AG08395 (cell line): ENCODE data around the gene FBXL20.
"Not testable (repeated sequence)": the region's sequence is repeated elsewhere in the genome, so short reads cannot be mapped to it uniquely, and the experiment has no call there.

Experiments used
- DNase-seq: peaks from one replicate; pipeline ENCODE4 v3.0.0; 2012; ENCODE audit warnings: mixed read lengths, low spot score

The FBXL20 gene

DNA sequence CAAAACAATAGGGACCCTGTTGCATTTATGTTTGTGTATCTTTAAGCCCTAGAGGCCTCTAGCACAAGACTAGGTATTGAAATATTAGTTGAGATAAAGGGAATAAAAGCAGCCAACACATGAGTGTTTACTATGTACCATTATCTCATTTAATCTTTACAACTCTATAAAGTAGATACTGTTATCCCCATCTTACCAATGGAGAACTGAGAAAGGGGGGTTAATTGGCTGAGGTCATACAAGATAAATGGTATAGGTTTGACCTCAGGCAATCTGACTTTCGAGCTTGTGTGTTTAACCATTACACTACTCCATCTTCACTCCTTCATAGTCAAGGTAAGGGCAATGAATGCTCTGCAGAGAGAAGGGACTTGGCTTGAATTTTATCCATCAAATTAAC is 149.4 kb downstream of the FBXL20 start:
- no peak for DNase-seq

DNA sequence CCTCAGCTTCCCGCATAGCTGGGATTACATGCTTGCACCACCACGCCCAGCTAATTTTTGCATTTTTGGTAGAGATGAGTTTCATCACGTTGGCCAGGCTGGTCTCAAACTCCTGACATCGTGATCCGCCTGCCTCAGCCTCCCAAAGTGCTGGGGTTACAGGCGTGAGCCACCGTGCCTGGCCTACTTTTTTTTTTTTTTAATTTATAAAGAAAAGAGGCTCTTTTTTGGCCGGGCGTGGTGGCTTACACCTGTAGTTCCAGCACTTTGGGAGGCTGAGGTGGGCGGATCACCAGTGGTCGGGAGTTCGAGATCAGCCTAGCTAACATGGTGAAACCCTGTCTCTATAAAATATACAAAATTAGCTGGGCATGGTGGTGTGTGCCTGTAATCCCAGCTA is 151.3 kb downstream of the FBXL20 start:
- not testable (repeated sequence) for DNase-seq

GRCh38 chr17:39246274-39246673 is 155.2 kb downstream of the FBXL20 start:
- DNase-seq = no peak

DNA sequence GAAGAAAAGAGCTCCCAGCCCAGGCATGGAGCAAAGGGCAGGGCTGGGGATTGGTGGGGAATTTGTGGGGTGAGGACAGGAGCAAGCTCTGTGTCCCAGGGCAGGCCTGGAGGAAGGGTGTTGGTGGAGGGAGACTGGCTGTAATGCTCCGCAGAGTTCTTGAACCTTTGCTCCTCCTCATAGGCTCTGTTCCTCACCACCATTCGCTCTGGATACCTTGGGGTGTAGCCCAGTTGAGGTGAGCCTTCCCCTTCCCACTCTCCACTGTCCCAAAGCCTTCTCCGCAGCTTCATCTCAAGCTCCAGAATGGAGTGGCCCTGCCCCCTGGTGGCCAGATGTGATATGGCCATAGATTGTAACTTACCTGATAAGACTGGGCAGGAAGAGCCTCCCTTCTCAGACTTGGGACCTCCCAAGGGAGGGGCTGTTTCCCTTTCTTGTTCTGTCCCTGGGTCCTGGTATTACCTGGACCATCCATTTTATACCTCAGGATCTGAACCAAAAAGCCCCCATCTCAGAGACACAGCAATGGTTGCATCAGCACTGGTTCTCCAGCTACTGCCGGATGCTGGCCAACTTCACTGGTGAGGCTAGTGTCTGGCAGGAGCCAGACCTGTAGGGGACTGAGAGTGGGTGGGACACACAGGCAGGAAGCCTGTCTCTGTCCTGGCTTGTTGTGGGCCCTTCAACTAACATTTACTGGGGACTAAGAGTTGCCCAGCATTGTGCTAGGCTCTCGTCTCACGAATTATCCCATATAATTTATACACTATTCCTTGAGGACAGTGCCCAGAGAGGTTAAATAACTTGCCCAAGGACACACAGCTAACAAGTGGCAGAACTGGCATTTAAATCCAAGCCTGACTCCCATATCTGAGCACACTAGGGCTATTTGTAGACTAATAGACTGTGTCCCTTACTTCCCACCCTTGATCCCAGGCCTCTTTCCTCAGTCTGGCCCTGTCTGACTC is 156.5 kb downstream of the FBXL20 start:
- DNase-seq = peak; percentile 82

- DNase-seq = peak; percentile 15
Measured at GRCh38 chr17:39244016-39244599, 157.3 kb downstream of the FBXL20 start.

DNA sequence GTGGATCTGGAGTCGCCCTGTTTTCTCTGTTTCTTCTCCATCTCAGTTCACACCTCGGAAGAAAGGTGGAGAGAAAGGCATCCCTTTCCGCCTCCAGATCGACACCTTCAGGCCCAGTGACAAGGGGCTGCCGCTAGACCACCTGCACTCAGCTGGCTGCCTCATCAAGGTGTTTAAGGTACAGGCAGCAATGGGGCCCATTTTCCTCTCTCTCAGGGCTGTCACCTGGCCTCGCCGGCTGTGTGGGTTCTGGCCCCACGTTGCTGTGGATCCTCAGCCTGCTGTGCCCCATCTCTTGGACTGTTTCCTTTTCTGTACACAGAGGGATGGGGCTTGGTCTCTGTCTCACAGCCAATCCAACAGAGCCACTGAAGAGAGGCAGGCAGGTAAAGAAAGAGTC is 158.3 kb downstream of the FBXL20 start:
- DNase-seq = no peak

GRCh38 chr17:39240631-39241030 is 160.8 kb downstream of the FBXL20 start:
- DNase-seq = no peak

GRCh38 chr17:39239640-39240314 is 161.6 kb downstream of the FBXL20 start:
- no peak for DNase-seq

GRCh38 chr17:39238311-39238972 is 163.0 kb downstream of the FBXL20 start:
- DNase-seq = peak; percentile 43

- no peak for DNase-seq
Measured at GRCh38 chr17:39237586-39237985, 163.8 kb downstream of the FBXL20 start.

DNA sequence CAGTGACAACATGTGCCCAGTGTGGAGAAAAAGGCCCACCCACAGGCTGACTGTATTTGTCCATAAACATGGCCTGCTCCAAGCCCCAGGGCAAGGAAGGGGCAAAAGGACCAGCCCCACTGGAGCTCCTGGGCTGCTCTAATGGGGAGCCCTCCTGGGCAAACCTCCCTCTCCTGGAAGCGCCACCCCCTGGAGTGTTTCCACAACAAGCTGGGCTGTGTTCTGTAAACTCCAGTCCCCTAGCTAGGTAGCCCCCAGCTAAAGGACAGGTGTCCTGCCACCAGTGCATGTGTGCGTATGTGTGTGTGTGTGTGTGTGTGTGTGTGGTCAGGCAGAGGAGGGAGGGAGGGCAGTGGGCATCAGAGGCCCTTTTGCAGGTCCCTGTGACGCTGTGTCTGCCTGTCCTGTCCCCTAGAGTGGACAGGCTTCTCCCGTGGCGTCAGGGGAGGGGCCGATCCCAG is 164.4 kb downstream of the FBXL20 start:
- DNase-seq = no peak

DNA sequence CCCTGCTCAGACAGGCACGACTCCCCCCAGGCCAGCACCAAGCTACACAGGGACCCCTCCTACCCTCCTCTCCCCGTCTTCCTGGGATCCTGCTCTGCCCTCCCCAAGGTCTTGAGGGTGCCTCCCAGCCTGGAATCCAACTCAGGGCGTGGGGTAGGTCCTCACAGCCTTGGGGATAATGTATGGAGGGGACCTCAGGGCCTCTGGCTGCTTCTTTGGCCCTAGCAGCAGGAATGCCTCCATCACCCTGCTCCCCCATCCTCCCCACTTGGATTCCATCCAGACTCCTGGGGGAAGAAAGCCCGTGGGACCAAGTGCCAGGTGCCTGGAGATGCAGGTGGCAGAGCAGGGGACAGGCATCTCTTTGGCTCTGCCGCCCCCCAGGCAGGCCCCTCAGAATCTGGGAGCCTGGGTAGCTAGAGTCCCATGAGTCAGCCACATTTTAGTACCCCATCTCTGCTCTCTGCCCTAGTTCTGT is 164.9 kb downstream of the FBXL20 start:
- DNase-seq = no peak

GRCh38 chr17:39235555-39236449 is 165.6 kb downstream of the FBXL20 start:
- DNase-seq = peak; percentile 62

DNA sequence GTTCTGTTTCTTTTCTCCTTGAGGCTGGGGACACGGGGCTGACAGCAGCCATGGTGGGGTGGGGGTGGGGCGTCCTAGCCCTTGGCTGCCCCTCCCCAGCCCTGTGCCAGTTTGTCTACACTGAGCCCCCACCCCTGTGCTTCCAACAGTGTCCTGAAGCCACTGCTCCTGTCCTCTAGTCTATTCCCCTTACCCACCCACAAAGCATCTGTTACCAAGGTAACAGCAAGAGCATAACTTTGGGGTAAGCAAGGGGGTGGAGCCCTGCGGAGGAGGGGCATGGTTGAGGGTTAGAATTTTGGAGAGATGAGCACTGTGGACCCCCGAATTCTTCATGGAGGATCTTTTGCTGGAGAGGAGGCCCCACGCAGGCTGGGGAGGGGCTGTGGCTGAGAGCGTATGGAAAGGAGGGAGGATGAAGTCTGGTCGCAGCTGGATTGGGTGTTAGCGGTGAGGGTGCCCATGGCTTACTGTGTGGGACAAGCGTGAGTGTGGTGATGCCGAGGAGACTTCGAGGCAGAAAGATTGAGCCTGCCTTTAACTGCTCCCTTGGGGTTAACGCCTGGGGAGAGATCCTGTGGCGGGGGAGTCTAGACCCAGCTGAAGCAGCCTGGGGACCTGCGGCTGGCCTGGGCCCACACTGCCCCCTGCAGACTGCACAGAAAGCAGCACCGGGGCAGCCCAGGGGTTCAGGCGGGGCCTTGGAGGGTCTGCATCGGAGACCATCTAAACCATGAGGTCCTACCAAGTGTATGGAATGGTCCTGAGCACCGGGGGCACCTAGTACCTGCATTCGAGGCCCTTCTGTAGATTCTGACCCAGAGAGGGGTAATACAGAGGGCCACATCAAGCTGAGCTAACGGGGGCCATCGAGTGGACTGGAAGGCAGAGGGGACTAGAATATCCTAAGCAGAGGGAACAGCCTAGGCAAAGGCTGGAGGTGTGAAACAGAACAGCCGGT is 169.6 kb downstream of the FBXL20 start:
- DNase-seq = peak; percentile 77

DNA sequence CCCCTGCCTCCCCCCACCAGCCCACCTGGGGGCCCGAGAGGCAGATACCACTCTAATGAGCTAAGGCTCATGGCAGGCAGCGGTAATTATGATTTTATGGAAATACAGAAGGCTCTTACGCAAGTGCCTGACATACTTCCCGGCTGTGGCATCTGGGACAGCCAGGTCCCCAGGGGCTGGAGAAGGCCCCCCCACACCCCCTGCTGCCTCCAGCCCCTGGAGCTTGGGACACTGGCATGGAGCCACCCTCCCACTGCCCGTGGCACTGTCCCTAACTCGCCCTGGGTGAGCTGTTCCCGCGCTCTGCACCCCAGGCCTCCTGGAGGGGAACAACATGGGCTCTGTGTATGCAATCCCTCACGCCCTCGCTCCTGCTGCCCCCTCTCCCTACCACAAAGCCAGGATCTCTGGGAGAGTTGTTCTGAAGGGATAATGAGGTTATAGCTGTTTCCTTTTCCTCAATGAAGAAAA is 170.3 kb downstream of the FBXL20 start:
- DNase-seq = no peak

DNA sequence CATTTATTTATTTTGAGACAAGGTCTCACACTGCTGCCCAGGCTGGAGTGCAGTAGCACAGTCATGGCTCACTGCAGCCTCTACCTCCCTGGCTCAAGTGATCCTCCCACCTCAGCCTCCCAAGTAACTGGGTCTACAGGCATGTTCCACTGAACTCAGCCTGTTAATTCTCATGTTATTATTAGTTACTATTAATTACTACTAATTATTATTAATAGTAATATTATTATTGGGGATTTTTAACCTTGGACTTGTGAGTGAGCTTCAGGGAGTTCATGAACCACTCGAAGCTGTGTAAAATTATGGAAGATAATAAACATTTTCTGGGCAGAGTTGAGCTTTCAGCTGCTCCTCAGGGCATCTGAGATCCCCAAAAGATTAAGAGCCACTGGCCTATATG is 171.1 kb downstream of the FBXL20 start:
- no peak for DNase-seq

- peak; percentile 74 for DNase-seq
Measured at GRCh38 chr17:39229274-39229913, 172.0 kb downstream of the FBXL20 start.

DNA sequence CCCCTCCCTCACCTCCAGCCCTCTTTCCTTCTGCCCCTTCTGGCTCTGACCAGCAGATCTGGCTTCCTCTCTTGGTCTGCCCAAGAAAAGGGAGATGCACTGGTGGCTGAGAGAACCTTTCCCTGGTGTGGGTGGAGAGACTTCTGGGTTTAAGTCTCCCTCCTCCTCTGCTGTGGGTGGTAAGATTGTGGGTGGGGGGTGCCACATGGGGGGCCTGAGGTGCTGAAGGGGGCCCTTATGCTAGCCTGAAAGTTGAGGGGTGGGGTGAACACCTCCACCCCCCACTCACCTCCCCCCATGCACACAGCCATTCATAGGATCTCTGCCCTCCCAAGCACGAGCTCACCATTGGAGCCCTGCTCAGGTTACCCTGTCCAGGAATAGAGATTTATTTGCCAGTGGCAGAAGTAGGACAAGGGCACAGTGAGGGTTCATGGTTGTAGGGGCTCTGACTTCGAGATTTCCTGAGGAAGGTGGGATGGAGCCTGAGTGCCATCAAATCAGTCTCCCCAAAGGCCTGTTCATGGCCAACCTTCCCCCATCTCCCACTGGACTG is 174.0 kb downstream of the FBXL20 start:
- DNase-seq = no peak
